DMS53 (cell line): ENCODE data around the gene OSBPL8.
A peak's percentile ranks its signal among the peaks of the same experiment; 100 is the strongest.
"Not testable (repeated sequence)": the region's sequence is repeated elsewhere in the genome, so short reads cannot be mapped to it uniquely, and the experiment has no call there.

Experiments
- DNase-seq: peaks from one replicate; lab custom pipeline; 2025; lab: John Stamatoyannopoulos, UW

OSBPL8 gene

DNA sequence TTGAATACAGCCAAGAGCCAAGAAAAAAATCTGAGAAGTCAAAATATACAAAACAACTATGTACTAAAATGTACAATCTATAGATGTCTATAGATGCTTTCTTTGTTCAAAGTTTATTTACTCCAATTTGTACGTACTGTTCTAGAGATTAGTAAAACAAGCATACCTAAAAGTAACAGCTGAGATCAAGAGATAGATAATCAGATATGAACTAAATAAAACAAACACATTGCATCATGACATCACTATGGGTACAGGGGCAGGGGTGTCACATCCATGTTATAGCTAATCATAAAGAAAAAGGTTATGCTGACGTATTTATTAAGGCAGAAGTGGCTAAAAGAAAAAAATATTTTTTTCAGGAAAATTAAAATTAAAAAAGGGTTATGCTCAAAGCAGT is 139.3 kb downstream of the OSBPL8 start:
- DNase-seq, result no peak

DNA sequence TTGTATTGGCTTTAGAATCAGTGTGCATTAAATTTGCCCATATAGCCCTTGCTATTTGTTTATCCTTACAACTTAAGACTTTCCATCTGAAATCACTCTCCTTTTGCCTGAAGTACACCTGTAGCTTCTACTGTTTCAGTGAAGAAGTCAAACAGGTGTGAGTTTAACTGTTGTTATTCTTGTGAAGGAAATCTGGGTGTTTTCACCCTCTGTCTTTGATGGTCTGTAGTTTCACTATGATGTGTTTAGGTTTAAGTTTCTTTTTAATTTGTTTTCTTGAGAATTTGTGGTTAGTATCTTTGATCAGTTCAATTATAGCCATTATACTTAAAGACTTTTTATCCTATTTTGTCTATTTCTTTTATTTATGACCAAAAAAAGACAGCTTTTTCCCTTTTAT is 142.5 kb downstream of the OSBPL8 start:
- DNase-seq, result no peak

GRCh38 chr12:76413121-76413520 is 146.4 kb downstream of the OSBPL8 start:
- DNase-seq, result no peak

- no peak for DNase-seq
These were observed 148.8 kb downstream of the OSBPL8 start for GRCh38 chr12:76410781-76411180.

GRCh38 chr12:76410371-76410770 is 149.2 kb downstream of the OSBPL8 start:
- no peak for DNase-seq

DNA sequence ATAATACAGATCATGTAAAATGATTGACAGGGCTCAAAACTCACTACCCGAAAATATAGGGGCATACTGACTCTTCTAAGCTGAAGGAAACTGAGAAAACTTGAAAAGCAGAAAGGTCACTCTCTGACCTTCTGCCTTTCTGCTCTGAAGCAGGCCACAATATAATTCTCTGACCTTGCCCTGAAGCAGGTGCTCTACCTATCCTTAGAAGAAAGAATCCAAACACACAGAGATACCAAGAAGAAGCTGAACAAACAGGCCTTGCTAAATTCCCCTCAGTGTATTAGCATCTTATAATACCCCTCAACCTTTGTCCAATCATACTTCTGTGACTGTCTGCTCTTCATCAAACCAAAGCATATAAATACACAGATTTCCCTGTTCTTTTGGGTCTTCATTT is 150.5 kb downstream of the OSBPL8 start:
- DNase-seq, result no peak

- no peak for DNase-seq
These were observed 151.9 kb downstream of the OSBPL8 start for GRCh38 chr12:76407710-76408109.

- no peak for DNase-seq
These were observed 157.3 kb downstream of the OSBPL8 start for GRCh38 chr12:76402259-76402658.

GRCh38 chr12:76400136-76400535 is 159.4 kb downstream of the OSBPL8 start:
- DNase-seq, result no peak

DNA sequence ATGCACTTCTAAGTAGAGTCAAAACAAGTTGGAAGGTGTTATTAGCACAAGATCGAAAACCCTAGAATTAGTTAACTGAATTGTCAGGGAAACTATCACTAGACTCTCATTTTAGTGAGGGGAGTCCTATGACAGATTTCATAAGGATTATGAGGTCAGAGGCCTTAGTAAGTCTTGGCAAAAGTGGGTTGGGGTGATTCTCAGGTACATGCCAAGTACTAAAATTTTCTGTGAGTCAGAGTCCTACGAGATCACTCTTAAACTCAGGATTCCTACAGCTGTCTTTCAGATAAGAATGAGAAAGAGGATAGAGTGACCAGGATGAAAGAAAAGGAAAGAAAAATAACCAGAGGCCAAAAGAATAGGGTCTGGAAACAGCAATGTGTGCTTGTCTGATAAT is 160.5 kb downstream of the OSBPL8 start:
- DNase-seq, result no peak

GRCh38 chr12:76398106-76398505 is 161.5 kb downstream of the OSBPL8 start:
- DNase-seq, result no peak

- no peak for DNase-seq
These were observed 168.1 kb downstream of the OSBPL8 start for GRCh38 chr12:76391461-76391860.

DNA sequence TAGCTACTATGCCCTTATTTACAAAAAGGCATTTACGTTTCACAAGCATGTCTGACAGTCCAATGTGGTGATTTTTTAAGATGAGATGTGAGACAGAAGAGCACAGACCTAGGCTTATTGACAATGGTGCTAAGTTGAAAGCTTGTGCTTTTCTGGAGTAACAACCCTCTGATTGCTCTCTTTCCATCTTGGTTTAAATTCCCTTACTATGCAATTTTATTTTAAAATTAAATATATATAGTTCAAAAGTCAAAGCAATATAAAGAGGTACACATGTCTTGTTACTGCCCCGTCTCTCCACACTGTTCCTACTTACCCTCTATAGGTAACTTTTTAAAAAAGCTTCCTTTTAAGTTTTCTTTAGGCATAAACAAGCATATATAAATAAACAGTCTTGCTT is 172.0 kb downstream of the OSBPL8 start:
- no peak for DNase-seq

DNA sequence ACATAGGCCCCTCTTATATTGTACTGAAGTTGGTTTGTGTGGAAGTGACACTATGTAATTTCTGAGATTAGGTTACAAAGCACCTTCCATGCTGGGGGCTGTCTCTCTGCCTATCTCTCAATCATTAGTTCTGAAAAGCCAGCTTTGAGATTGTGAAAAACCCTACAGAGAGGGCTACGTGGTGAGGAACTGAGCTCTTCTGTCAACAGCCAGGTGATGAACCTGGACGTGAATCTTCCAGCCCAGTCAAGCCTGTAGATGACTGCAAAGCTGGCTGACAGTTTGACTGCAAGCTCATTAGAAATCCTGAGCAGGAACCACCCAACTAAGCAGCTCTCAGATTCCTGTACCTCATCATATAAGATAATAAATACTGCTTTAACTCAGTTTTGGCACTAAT is 175.0 kb downstream of the OSBPL8 start:
- DNase-seq, result no peak

GRCh38 chr12:76383988-76384387 is 175.6 kb downstream of the OSBPL8 start:
- no peak for DNase-seq

DNA sequence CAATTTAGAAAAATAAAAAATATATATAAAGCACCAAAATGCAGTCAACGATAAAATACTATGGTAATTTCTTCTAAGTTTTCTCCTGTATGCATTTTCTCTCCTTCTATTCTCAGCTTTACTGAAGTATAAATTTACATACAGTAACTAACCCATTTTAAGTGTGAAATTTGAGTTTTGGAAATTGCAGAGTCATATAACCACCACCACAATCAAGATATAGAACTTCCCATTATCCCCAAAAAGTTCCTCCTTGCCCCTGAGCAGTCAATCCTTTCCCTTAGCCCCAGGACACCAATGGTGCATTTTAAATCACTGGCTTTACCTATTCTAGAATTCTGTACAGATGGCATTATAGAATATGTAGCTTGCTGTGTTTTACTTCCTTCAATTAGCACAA is 180.3 kb downstream of the OSBPL8 start:
- no peak for DNase-seq

- DNase-seq, result not testable (repeated sequence)
These were observed 182.7 kb downstream of the OSBPL8 start for GRCh38 chr12:76376876-76377275.

- no peak for DNase-seq
These were observed 183.6 kb downstream of the OSBPL8 start for GRCh38 chr12:76375939-76376338.

DNA sequence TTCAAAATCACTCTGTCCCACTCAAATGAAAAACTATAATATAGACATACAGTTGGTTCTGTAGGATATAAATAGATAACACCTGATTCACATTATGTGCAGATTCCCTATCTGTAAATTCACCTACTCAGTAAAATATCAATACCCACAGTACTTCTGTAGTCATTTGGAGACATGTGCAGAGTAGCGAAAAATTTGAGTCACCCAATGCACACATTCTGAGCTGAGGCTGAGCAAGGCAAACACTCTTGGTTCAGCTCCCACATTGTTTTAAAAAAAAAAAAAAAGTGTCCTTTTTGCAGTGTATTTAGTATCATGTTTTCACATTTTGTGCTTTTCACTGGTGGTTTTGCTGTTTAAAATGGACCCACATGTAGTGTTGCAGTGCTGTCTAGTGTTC is 184.1 kb downstream of the OSBPL8 start:
- DNase-seq, result peak; percentile 22

GRCh38 chr12:76374386-76375020 is 185.1 kb downstream of the OSBPL8 start:
- no peak for DNase-seq

- DNase-seq, result no peak
These were observed 191.3 kb downstream of the OSBPL8 start for GRCh38 chr12:76368230-76368629.

DNA sequence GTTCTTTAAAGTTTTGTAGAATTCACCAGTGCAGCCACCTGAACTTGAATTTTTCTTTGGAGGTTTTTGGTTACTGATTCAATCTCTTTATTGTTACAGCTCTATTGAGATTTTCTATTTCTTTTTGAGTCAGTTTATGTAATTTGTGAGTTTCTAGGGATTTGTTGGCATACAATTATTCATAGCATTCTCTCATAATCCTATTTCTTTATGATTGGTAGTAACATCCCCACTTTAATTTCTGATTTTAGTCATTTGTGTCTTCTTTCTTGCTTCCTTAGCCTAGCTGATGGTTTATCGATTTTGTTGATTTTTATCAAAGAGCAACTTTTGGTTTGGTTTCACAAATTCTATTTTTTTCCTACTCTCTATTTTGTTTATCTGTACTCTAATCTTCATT is 193.4 kb downstream of the OSBPL8 start:
- no peak for DNase-seq

DNA sequence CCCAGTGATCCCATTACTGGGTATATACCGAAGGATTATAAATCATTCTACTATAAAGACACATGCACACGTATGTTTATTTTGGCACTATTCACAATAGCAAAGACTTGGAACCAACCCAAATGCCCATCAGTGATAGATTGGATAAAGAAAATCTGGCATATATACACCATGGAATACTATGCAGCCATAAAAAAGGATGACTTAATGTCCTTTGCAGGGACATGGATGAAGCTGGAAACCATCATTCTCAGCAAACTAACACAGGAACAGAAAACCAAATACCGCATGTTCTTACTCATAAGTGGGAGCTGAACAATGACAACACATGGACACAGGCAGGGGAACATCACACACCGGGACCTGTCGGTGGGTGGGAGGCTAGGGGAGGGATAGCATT is 195.4 kb downstream of the OSBPL8 start:
- not testable (repeated sequence) for DNase-seq

GRCh38 chr12:76360316-76360715 is 199.3 kb downstream of the OSBPL8 start:
- DNase-seq, result no peak

DNA sequence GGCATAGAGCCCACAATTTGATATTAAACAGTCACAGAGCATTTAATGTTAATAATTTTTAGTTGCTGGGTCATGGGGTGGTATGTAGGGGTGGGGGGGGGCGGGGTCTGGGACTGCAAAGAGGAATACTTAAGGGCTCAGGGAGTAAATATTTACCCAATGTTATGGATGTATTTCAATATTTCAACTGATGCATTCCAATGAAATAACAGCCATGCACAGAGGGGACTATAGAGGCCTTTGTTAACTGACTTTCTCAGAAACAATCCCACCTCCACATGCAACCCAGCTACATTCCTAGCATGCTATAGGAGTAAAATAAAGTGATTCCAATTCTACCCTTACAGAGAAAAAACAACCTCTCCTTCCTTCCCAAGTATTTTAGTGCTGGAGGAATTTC is 203.5 kb downstream of the OSBPL8 start:
- DNase-seq, result no peak
